ENCODE results near the gene CSNK1A1.

DNA sequence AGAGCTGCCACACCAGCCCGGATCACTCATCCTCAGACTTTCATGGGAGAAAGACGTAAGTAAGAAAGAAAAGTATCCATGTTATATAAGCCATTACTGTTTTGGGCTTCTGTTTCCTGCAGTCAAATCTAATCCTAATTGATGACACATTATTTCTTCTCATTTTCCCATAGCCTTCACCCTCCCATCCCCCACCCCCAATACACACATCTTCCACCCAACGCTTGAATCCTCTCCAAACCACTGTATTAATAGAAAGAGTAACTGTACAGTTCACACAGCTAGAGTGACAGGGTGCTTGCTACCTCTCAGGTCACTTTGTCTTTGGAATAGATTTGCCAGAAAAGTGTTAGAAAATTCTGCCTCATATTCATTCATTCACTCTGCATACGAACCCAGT, 102.8 kb downstream of the CSNK1A1 start:
- TF ChIP-seq TEAD4 (IDR thresholded peaks at IDR 0.05; ENCODE audit: borderline replicate concordance, insufficient read depth) (no peak), GATA2 (CRISPR knock-in tag; IDR thresholded peaks at IDR 0.05) (no peak), POLR2AphosphoS5 (IDR thresholded peaks at IDR 0.05; ENCODE audit: low read depth, low read length) (no peak), RFX5 (IDR thresholded peaks at IDR 0.05; ENCODE audit: low read length) (no peak), RAD21 (IDR thresholded peaks at IDR 0.05; ENCODE audit: low read length) (no peak), SIN3A (IDR thresholded peaks at IDR 0.05; ENCODE audit: borderline replicate concordance, low read depth, low read length) (no peak), TCF12 (IDR thresholded peaks at IDR 0.05) (no peak)
- TF ChIP-seq, protein P1, sequence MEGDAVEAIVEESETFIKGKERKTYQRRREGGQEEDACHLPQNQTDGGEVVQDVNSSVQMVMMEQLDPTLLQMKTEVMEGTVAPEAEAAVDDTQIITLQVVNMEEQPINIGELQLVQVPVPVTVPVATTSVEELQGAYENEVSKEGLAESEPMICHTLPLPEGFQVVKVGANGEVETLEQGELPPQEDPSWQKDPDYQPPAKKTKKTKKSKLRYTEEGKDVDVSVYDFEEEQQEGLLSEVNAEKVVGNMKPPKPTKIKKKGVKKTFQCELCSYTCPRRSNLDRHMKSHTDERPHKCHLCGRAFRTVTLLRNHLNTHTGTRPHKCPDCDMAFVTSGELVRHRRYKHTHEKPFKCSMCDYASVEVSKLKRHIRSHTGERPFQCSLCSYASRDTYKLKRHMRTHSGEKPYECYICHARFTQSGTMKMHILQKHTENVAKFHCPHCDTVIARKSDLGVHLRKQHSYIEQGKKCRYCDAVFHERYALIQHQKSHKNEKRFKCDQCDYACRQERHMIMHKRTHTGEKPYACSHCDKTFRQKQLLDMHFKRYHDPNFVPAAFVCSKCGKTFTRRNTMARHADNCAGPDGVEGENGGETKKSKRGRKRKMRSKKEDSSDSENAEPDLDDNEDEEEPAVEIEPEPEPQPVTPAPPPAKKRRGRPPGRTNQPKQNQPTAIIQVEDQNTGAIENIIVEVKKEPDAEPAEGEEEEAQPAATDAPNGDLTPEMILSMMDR (IDR thresholded peaks at IDR 0.05), result no peak

Data from SK-N-SH (cell line).